Liver (tissue), 9 donors: ENCODE measurements around the gene CEP20. TPM values are rescaled to one million over a fixed set of nuclear protein-coding genes. Genes with fewer than 3 reads are reported as not detected.

Experiments
- DNase-seq: peaks from one replicate; pipeline ENCODE4 v3.0.0-alpha.2; 2017; ENCODE audit warnings: low spot score
- H3K27ac ChIP-seq, 2 donors: one replicate each; pipeline ENCODE4 v1.7.0; 2013; ENCODE audit warnings: inconsistent platforms in 2 of 2, low read length in 2 of 2, control low read depth in 1 of 2, low read depth in 1 of 2, mild to moderate bottlenecking in 1 of 2
- H3K27me3 ChIP-seq, 4 donors: one replicate each; pipeline versions ENCODE4 v1.6.1 to v1.7.0; 2013; ENCODE audit warnings: low read length in 3 of 4, inconsistent platforms in 1 of 4, mild to moderate bottlenecking in 1 of 4, moderate library complexity in 1 of 4; ENCODE audit not compliant: control insufficient read depth in 4 of 4, insufficient read depth in 4 of 4
- H3K36me3 ChIP-seq, 4 donors: one replicate each; pipeline versions ENCODE4 v1.6.1 to v1.7.0; 2013; ENCODE audit warnings: low read length in 3 of 4, mild to moderate bottlenecking in 3 of 4, low read depth in 1 of 4, moderate library complexity in 1 of 4; ENCODE audit not compliant: control insufficient read depth in 4 of 4, insufficient read depth in 3 of 4
- H3K4me1 ChIP-seq, 4 donors: one replicate each; pipeline versions ENCODE4 v1.6.1 to v1.7.0; 2013; ENCODE audit warnings: low read length in 3 of 4, mild to moderate bottlenecking in 3 of 4, moderate library complexity in 1 of 4; ENCODE audit not compliant: control insufficient read depth in 4 of 4, insufficient read depth in 4 of 4
- H3K4me3 ChIP-seq, 3 donors: one replicate each; pipeline versions ENCODE4 v1.6.1 to v1.7.0; 2013; ENCODE audit warnings: low read length in 3 of 3, control low read depth in 1 of 3, low read depth in 1 of 3, mild to moderate bottlenecking in 1 of 3
- H3K9ac ChIP-seq, 2 donors: one replicate each; pipeline ENCODE4 v1.7.0; 2013; ENCODE audit warnings: low read length in 2 of 2, mild to moderate bottlenecking in 2 of 2, moderate library complexity in 2 of 2, control low read depth in 1 of 2, low read depth in 1 of 2
- H3K9me3 ChIP-seq, 4 donors: one replicate each; pipeline versions ENCODE4 v1.6.1 to v1.7.0; 2013; ENCODE audit warnings: low read length in 3 of 4; ENCODE audit not compliant: control insufficient read depth in 4 of 4
- FOXA1 ChIP-seq: IDR thresholded peaks from 2 replicates; pipeline ENCODE4 v1.6.1; 2016; ENCODE audit warnings: antibody characterized with exemption
- FOXA2 ChIP-seq: IDR thresholded peaks from 2 replicates; pipeline ENCODE4 v1.6.1; 2016; ENCODE audit warnings: antibody characterized with exemption
- HNF4A ChIP-seq, 2 donors: conservative IDR thresholded peaks; 2 replicates each; pipeline ENCODE4 v1.6.1; 2016; ENCODE audit warnings: antibody characterized with exemption in 2 of 2, mild to moderate bottlenecking in 2 of 2
- JUND ChIP-seq, 2 donors: IDR thresholded peaks; 2 replicates each; pipeline ENCODE4 v1.6.1; 2016; ENCODE audit warnings: antibody characterized with exemption in 2 of 2
- RAD21 ChIP-seq, 2 donors: IDR thresholded peaks; 2 replicates each; pipeline ENCODE4 v1.6.1; 2016; ENCODE audit warnings: antibody characterized with exemption in 2 of 2, mild to moderate bottlenecking in 2 of 2
- RXRA ChIP-seq, 2 donors: IDR thresholded peaks; 2 replicates each; pipeline ENCODE4 v1.6.1; 2017 to 2018; ENCODE audit warnings: antibody characterized with exemption in 2 of 2, mild to moderate bottlenecking in 1 of 2
- SP1 ChIP-seq: IDR thresholded peaks from 2 replicates; pipeline ENCODE4 v1.6.1; 2018; ENCODE audit warnings: antibody characterized with exemption, mild to moderate bottlenecking
- TAF1 ChIP-seq: conservative IDR thresholded peaks from 2 replicates; pipeline ENCODE4 v1.6.1; 2016; ENCODE audit warnings: antibody characterized with exemption, mild to moderate bottlenecking
- WGBS: extraction: QIAGEN DNeasy Blood & Tissue Kit; methylation state at CpG from one replicate; pipeline ENCODE4 v1.1.7; 2013; 5-methylcytosine and 5-hydroxymethylcytosine counted together
- polyA plus RNA-seq, 2 donors: library from polyadenylated mRNA; stranded (reverse) in 1 of 2; unstranded in 1 of 2; fragments of 200-250 nt in 1 of 2; fragments of >200 nt in 1 of 2; fragmentation: Nextera tagmentation in 1 of 2; extraction: Ambion mirVana in 1 of 2; gene quantifications; one replicate each; pipeline versions ENCODE4 v1.2.1 to v1.2.3, GENCODE V29; 2013 to 2015
- total RNA-seq, 2 donors: library from RNA; depleted of rRNA; stranded (reverse); fragments of >200 nt; gene quantifications; one replicate each; pipeline ENCODE4 v1.2.3, GENCODE V29; 2014
- TF ChIP-seq, protein P1 (sequence below): fragments of 150-350 bp; IDR thresholded peaks from 2 replicates; pipeline ENCODE4 v1.5.1; 2017; ENCODE audit warnings: improper control_type of control experiment, low read depth, low read length; ENCODE audit not compliant: missing input control
- TF ChIP-seq, protein P2 (sequence below): IDR thresholded peaks from 2 replicates; pipeline ENCODE4 v1.6.1; 2016; ENCODE audit warnings: antibody characterized with exemption, mild to moderate bottlenecking
- donor health status: healthy.
- donor health status: healthy.
- donor health status: healthy.
- donor health status: healthy.
- donor health status: healthy.

Gene CEP20
- total and polyA plus RNA-seq, 4 donors, result 10.7 to 19.2 (median 13.3) TPM

DNA sequence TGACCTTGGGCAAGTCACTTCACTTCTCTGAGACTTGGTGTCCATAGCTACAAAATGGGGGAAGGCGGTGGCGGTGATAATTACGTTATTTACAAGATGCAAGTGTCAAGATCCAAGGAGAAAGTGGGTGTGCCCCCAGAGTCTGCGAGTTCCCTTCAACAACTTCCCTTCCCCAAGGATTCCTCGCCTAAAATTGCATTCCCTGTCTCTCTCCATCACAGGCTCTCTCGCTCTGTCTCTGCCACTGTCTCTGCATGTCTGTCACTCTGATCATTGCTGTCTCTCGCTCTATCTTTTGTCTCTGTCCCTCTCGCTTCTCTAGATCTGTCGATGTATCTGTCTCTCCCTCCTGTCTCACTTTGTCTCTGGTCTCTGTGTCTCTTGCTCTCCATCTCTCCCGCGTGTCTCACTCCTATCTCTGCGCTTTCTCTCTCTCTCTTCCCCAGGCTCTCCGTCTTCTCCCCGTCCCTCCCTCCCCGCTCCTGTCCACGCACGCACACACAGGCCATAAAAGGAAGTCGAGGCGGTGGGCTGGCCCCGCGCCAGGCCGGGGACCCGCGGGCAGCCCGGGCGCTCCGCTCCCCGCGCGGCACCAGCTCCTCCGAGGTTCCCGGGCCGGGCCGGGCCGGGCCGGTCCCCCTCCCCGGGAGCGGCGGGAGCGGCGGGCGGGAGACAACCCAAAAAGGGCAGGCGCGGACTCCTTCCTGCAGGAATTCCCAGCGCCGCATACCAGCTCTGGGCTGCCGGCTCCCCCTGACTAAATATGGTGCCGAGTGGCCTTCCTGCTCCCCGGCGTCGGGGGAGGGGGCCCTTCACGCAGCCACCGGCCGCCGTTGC is 30.5 kb downstream of the CEP20 start:
- Histone ChIP-seq H3K27ac (no peak overlapping the region), H3K9me3 (no peaks in the 10 kb centered on the region), H3K4me1 (peaks cover 0 to 6% (median 2%) of the 10 kb centered on the region in 4 donors), H3K4me3 (peak overlapping the region in 2 of 3 donors; percentile 5 to 38), H3K36me3 (no peaks in the 10 kb centered on the region), H3K27me3 (peaks cover 0 to 12% (median 4%) of the 10 kb centered on the region in 4 donors), H3K9ac (no peak overlapping the region)
- TF ChIP-seq SP1 (no peak), RAD21 (IDR thresholded peaks at IDR 0.05) (no peak), FOXA2 (no peak)
- TF ChIP-seq, protein P1, sequence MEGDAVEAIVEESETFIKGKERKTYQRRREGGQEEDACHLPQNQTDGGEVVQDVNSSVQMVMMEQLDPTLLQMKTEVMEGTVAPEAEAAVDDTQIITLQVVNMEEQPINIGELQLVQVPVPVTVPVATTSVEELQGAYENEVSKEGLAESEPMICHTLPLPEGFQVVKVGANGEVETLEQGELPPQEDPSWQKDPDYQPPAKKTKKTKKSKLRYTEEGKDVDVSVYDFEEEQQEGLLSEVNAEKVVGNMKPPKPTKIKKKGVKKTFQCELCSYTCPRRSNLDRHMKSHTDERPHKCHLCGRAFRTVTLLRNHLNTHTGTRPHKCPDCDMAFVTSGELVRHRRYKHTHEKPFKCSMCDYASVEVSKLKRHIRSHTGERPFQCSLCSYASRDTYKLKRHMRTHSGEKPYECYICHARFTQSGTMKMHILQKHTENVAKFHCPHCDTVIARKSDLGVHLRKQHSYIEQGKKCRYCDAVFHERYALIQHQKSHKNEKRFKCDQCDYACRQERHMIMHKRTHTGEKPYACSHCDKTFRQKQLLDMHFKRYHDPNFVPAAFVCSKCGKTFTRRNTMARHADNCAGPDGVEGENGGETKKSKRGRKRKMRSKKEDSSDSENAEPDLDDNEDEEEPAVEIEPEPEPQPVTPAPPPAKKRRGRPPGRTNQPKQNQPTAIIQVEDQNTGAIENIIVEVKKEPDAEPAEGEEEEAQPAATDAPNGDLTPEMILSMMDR, result no peak
- WGBS, result 2% methylated on average over 55 of the region's 55 CpGs
- no peak for DNase-seq

DNA sequence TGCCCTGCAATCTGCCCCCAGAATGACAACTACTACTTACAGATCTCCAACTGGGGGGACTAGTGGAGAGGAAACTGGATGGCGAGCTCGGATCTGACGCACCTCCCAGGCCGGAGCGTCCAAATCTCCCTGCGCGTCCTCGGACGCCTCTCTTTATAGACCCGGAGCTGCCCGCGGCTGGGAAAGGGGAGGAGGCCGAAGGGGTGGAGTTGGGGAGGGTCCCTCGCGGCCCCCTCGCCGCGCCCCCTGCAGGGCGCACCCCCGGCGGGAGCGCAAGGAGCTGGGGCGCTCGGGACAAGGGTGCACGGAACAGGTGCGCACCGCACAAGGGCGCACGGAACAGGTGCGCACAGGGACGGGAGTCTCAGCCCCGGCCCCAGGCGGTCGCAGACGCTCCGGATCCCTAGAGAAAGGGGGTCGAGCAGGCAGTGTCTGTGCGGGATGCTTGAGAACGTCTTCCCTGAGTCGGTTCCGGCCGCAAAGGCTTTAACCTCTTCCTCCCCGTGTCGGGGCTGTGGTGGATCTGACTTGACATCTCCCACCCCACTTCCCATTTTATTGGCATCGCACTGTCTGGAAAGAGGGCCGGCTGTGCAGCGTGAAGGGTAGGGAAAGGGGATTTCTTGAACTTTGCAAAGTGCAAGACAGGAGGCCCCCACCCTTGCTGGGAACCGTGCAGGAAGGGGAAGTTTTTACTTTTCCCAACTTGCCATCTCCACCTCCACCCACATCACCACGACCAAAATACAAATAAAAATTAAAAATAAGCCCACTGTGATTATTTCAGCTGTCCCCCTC is 31.3 kb downstream of the CEP20 start, which contains the start of gene MYH11:
MYH11 (minus strand) TSS at position 128 of the 798 bp plus-strand sequence. CDS start 18,776 bp downstream, outside the sequence.
- H3K27ac ChIP-seq, result no peak within 1 kb of the TSS
- no peak for TF ChIP-seq RXRA (IDR thresholded peaks at IDR 0.05)
- TF ChIP-seq TAF1, result no peak
- no peak for TF ChIP-seq RAD21 (IDR thresholded peaks at IDR 0.05)
- no peak for TF ChIP-seq SP1
- no peak for TF ChIP-seq HNF4A (conservative IDR thresholded peaks at IDR 0.05)
- TF ChIP-seq FOXA1, result no peak
- no peak for TF ChIP-seq JUND (IDR thresholded peaks at IDR 0.05)
- TF ChIP-seq, protein P2, sequence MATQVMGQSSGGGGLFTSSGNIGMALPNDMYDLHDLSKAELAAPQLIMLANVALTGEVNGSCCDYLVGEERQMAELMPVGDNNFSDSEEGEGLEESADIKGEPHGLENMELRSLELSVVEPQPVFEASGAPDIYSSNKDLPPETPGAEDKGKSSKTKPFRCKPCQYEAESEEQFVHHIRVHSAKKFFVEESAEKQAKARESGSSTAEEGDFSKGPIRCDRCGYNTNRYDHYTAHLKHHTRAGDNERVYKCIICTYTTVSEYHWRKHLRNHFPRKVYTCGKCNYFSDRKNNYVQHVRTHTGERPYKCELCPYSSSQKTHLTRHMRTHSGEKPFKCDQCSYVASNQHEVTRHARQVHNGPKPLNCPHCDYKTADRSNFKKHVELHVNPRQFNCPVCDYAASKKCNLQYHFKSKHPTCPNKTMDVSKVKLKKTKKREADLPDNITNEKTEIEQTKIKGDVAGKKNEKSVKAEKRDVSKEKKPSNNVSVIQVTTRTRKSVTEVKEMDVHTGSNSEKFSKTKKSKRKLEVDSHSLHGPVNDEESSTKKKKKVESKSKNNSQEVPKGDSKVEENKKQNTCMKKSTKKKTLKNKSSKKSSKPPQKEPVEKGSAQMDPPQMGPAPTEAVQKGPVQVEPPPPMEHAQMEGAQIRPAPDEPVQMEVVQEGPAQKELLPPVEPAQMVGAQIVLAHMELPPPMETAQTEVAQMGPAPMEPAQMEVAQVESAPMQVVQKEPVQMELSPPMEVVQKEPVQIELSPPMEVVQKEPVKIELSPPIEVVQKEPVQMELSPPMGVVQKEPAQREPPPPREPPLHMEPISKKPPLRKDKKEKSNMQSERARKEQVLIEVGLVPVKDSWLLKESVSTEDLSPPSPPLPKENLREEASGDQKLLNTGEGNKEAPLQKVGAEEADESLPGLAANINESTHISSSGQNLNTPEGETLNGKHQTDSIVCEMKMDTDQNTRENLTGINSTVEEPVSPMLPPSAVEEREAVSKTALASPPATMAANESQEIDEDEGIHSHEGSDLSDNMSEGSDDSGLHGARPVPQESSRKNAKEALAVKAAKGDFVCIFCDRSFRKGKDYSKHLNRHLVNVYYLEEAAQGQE, result no peak
- WGBS, result 2% methylated on average over 49 of the region's 49 CpGs
- DNase-seq, result no peak
- peak within 1 kb of the TSS in 2 of 3 donors; percentile 5 to 38 for H3K4me3 ChIP-seq
- peaks cover 0 to 12% (median 4%) of the 10 kb centered on the region in 4 donors for H3K27me3 ChIP-seq
- H3K36me3 ChIP-seq, result no peaks in the 10 kb centered on the region
- H3K4me1 ChIP-seq, result peaks cover 0 to 6% (median 2%) of the 10 kb centered on the region in 4 donors
- H3K9ac ChIP-seq, result no peak within 1 kb of the TSS
- H3K9me3 ChIP-seq, result no peaks in the 10 kb centered on the region
